ENCODE data around the gene TCEAL3.

DNA sequence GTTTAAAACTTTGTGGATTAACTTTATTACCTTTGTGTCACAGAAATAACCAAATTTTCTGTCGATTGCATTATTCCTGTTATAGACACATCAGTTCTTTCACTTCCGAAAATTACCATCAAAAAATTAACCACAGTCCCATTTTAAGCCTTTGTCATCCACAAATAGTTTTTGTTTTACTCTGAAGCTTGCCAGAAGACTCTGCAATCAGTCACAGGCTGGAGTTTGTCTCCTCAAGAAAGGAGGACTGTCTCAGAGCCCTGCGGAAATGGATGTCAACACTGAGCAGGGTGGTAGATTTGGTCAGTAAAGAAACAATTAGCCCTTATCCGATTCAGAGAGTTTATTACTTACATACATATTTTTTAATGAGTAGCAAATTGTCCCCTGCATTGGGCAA, 42.6 kb upstream of the TCEAL3 start:
- TF ChIP-seq, protein P1, sequence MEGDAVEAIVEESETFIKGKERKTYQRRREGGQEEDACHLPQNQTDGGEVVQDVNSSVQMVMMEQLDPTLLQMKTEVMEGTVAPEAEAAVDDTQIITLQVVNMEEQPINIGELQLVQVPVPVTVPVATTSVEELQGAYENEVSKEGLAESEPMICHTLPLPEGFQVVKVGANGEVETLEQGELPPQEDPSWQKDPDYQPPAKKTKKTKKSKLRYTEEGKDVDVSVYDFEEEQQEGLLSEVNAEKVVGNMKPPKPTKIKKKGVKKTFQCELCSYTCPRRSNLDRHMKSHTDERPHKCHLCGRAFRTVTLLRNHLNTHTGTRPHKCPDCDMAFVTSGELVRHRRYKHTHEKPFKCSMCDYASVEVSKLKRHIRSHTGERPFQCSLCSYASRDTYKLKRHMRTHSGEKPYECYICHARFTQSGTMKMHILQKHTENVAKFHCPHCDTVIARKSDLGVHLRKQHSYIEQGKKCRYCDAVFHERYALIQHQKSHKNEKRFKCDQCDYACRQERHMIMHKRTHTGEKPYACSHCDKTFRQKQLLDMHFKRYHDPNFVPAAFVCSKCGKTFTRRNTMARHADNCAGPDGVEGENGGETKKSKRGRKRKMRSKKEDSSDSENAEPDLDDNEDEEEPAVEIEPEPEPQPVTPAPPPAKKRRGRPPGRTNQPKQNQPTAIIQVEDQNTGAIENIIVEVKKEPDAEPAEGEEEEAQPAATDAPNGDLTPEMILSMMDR (IDR thresholded peaks at IDR 0.05): no peak
- no peak for TF ChIP-seq POLR2A (IDR thresholded peaks at IDR 0.05)

Data from lower leg skin (tissue), 3 donors.